OCI-LY3 (cell line): ENCODE measurements around the gene DCLRE1C.
"Not testable (repeated sequence)": the region's sequence is repeated elsewhere in the genome, so short reads cannot be mapped to it uniquely, and the experiment has no call there.

Source experiments
- H2AFZ ChIP-seq: fragments of 200-600, 300-600 bp; shearing (Covaris generic); 2 replicates; pipeline ENCODE4 v1.6.0; 2014; ENCODE audit warnings: antibody characterized with exemption, low read depth, low read length
- H3K27ac ChIP-seq: fragments of 200-600, 300-600 bp; sonication (generic); 2 replicates; pipeline ENCODE4 v1.5.1; 2014; ENCODE audit warnings: mild to moderate bottlenecking, low read length, moderate library complexity, mixed read lengths
- H3K27me3 ChIP-seq: fragments of 200-600, 300-600 bp; sonication (generic); 2 replicates; pipeline ENCODE4 v1.6.1; 2014; ENCODE audit warnings: low read depth, low read length, mixed read lengths
- H3K36me3 ChIP-seq: fragments of 200-600, 300-600 bp; sonication (generic); replicated peaks from 2 replicates; pipeline ENCODE3; 2014; ENCODE audit warnings: low read depth, low read length, mixed read lengths
- H3K4me1 ChIP-seq: fragments of 300-600, 200-600 bp; sonication (generic); 2 replicates; pipeline ENCODE4 v1.6.1; 2014; ENCODE audit warnings: low read length, mixed read lengths
- H3K4me2 ChIP-seq: fragments of 200-600, 300-600 bp; sonication (generic); 2 replicates; pipeline ENCODE4 v1.6.1; 2014; ENCODE audit warnings: low read length, mixed read lengths
- H3K4me3 ChIP-seq: fragments of 300-600, 200-600 bp; sonication (generic); 2 replicates; pipeline ENCODE4 v1.5.1; 2014; ENCODE audit warnings: antibody characterized with exemption, mild to moderate bottlenecking, low read length, moderate library complexity
- H3K79me2 ChIP-seq: fragments of 300-600, 200-600 bp; shearing (Covaris generic); 2 replicates; pipeline ENCODE4 v1.6.1; 2014; ENCODE audit warnings: mild to moderate bottlenecking, low read length, mixed read lengths
- H3K9ac ChIP-seq: fragments of 300-600, 200-600 bp; shearing (Covaris generic); 2 replicates; pipeline ENCODE4 v1.6.0; 2014; ENCODE audit warnings: mild to moderate bottlenecking, low read length, moderate library complexity
- H3K9me3 ChIP-seq: fragments of 200-600, 300-600 bp; shearing (Covaris generic); 2 replicates; pipeline ENCODE4 v1.6.1; 2014; ENCODE audit warnings: low read length, mixed read lengths; ENCODE audit not compliant: insufficient read depth
- H4K20me1 ChIP-seq: fragments of 200-600, 300-600 bp; sonication (generic); 2 replicates; pipeline ENCODE4 v1.6.1; 2016; ENCODE audit warnings: low read length, mixed read lengths; ENCODE audit not compliant: insufficient read depth
- EZH2phosphoT487 ChIP-seq: fragments of 200-600 bp; shearing (Covaris generic); IDR thresholded peaks from 2 replicates; pipeline ENCODE4 v1.6.1; 2018; ENCODE audit warnings: antibody characterized with exemption, mixed run types, low read depth
- TF ChIP-seq, protein P1 (sequence below): fragments of 200-600, 300-600 bp; sonication (generic); IDR thresholded peaks from 2 replicates; pipeline ENCODE4 v1.5.1; 2014; ENCODE audit warnings: antibody characterized with exemption, low read length, low read depth

DCLRE1C gene

DNA sequence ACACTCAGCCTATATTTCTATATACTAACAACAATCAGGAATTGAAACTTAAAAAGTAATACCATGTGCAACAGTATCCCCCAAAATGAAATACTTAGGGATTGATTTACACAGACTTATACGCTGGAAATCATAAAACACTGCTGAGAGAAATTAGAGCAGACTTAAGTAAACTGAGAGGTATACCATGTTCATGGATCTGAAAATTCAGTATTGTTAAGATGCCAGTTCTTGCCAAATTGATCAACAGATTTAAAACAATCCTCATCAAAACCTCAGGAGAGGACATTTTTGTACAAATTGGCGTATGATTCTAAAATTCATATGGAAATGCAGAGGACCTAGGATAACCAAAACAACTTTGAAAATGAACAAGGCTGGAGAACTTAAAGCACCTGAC, 37.3 kb downstream of the DCLRE1C start:
- Histone ChIP-seq H4K20me1 (no peaks in the 10 kb centered on the region), H3K27ac (no peak overlapping the region), H3K36me3 (peaks cover 75% of the 10 kb centered on the region), H3K79me2 (no peaks in the 10 kb centered on the region), H3K9ac (no peak overlapping the region), H2AFZ (no peak overlapping the region), H3K4me1 (no peaks in the 10 kb centered on the region), H3K9me3 (peaks cover 9% of the 10 kb centered on the region; the same call in 1 of the 2 replicates), H3K4me2 (no peak overlapping the region), H3K4me3 (no peak overlapping the region), H3K27me3 (no peaks in the 10 kb centered on the region)
- no peak for TF ChIP-seq EZH2phosphoT487
- TF ChIP-seq, protein P1, sequence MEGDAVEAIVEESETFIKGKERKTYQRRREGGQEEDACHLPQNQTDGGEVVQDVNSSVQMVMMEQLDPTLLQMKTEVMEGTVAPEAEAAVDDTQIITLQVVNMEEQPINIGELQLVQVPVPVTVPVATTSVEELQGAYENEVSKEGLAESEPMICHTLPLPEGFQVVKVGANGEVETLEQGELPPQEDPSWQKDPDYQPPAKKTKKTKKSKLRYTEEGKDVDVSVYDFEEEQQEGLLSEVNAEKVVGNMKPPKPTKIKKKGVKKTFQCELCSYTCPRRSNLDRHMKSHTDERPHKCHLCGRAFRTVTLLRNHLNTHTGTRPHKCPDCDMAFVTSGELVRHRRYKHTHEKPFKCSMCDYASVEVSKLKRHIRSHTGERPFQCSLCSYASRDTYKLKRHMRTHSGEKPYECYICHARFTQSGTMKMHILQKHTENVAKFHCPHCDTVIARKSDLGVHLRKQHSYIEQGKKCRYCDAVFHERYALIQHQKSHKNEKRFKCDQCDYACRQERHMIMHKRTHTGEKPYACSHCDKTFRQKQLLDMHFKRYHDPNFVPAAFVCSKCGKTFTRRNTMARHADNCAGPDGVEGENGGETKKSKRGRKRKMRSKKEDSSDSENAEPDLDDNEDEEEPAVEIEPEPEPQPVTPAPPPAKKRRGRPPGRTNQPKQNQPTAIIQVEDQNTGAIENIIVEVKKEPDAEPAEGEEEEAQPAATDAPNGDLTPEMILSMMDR, result no peak

DNA sequence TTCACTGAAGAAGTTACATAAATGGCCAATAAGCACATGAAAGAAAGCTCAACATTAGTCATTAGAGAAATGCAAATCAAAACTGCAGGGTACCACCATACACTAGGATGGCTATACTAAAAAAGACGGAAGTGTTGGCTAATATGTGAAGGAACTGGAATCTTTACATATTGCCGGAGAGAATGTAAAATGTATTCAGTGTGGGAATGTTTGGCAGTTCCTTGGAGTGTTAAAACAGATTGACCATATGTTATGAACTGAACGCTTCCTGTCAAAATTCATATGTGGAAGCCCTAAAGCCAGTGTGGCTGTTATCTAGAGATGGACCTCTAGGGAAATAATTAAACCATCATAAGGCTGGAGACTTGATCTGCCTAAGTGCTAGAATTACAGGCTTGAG, 42.1 kb downstream of the DCLRE1C start:
- no peaks in the 10 kb centered on the region for H3K27me3 ChIP-seq
- H3K79me2 ChIP-seq, result no peaks in the 10 kb centered on the region
- peaks cover 9% of the 10 kb centered on the region; the same call in 1 of the 2 replicates for H3K9me3 ChIP-seq
- H2AFZ ChIP-seq, result no peak overlapping the region
- no peak overlapping the region for H3K9ac ChIP-seq
- no peak overlapping the region for H3K4me2 ChIP-seq
- H3K36me3 ChIP-seq, result peaks cover 90% of the 10 kb centered on the region
- no peak for TF ChIP-seq EZH2phosphoT487
- TF ChIP-seq, protein P1, result no peak
- no peaks in the 10 kb centered on the region for H4K20me1 ChIP-seq
- no peak overlapping the region for H3K27ac ChIP-seq
- H3K4me1 ChIP-seq, result no peaks in the 10 kb centered on the region
- H3K4me3 ChIP-seq, result no peak overlapping the region

DNA sequence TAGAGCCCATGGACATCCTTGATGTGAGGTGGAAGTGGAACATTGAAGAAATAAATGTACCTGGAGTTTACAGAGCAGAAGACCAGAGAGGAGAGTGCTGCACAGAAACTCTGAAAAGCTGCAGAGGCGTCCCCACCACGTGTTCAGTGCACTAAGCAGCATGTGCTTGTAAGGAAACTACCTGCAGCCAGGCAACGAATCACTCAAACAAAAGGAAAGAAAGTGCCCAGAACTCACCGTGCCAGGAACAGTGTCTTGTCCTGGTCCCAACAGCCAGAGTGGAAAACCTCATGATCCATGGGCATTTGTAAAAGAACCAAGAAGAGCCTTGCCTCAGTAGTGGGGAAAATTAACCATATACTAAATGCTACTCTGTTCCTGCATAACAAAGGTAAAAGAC, 42.9 kb downstream of the DCLRE1C start:
- Histone ChIP-seq H3K27me3 (no peaks in the 10 kb centered on the region), H3K4me3 (no peak overlapping the region), H3K27ac (no peak overlapping the region), H3K9me3 (peaks cover 4% of the 10 kb centered on the region; the same call in 1 of the 2 replicates), H4K20me1 (no peaks in the 10 kb centered on the region), H3K79me2 (no peaks in the 10 kb centered on the region), H3K4me1 (no peaks in the 10 kb centered on the region), H2AFZ (no peak overlapping the region), H3K36me3 (peaks cover 90% of the 10 kb centered on the region), H3K4me2 (no peak overlapping the region), H3K9ac (no peak overlapping the region)
- no peak for TF ChIP-seq EZH2phosphoT487
- TF ChIP-seq, protein P1, result no peak

DNA sequence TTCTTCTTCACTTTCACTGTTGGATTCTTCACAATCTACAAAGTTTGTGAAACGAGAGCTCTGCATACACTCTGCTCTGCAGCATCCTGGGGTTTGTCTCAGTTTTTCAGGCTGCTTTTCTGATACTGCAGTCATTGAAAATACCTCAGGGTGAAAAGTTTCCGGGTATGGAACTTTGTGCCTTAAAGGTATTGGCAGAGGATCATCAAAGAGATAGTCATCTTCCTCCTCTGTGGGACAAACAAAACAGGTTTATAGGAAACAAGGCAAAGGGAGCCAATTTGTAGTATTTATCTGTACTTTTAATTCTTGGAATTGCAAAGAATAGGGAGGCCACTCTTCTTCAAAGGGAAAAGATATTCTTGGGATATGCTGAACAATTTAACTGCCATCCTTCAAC, 44.8 kb downstream of the DCLRE1C start:
- Histone ChIP-seq H3K9ac (no peak overlapping the region), H3K27ac (no peak overlapping the region), H3K4me1 (no peaks in the 10 kb centered on the region), H3K9me3 (peaks cover 4% of the 10 kb centered on the region; the same call in 1 of the 2 replicates), H3K27me3 (no peaks in the 10 kb centered on the region), H3K4me3 (no peak overlapping the region), H4K20me1 (no peaks in the 10 kb centered on the region), H3K36me3 (peaks cover 84% of the 10 kb centered on the region), H2AFZ (no peak overlapping the region), H3K4me2 (no peak overlapping the region), H3K79me2 (no peaks in the 10 kb centered on the region)
- TF ChIP-seq, protein P1, result no peak
- no peak for TF ChIP-seq EZH2phosphoT487

DNA sequence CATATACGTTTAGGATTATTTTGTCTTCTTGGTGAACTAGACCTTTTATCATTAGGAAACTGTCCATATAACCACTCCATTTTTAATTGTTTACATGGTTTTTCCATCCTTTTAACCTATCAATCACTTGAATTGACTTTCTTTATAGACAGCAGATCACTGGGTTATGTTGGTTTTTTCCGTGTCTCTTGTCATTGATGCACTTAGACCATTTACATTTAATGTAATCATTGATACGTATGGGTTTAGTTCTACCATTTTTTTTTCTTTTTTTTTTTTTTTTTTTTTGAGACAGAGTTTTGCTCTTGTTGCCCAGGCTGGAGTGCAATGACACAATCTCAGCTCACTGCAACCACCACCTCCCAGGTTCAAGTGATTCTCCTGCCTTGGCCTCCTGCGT, 46.3 kb downstream of the DCLRE1C start:
- not testable (repeated sequence) for H2AFZ ChIP-seq, H3K4me3 ChIP-seq, H3K4me2 ChIP-seq, H3K9ac ChIP-seq, H3K27ac ChIP-seq, H4K20me1 ChIP-seq, H3K9me3 ChIP-seq, H3K27me3 ChIP-seq, H3K79me2 ChIP-seq, H3K4me1 ChIP-seq
- peaks cover 72% of the 10 kb centered on the region for H3K36me3 ChIP-seq
